Calu3 (cell line): ENCODE data around the gene RNF44. TPM values are rescaled to one million over a fixed set of nuclear protein-coding genes. Genes with fewer than 3 reads are reported as not detected.

Experiments used
- BruUV-seq: library from RNA; stranded (reverse); fragments of 400-500 nt; replicated peaks from 2 replicates; lab custom pipeline; 2021; lab: Mats Ljungman, UMichigan
- CTCF ChIA-PET: fragments of 300-600 bp; sonication (Branson Sonifier 250); formaldehyde crosslinking; loops from one replicate; lab custom pipeline; 2022; ENCODE audit warnings: antibody characterized with exemption; lab: Charles Lee
- DNase-seq: peaks from one replicate; pipeline ENCODE4 v3.0.0; 2022
- H3K27ac Mint-ChIP-seq: one replicate; pipeline ENCODE4 v1.8.0; 2022; ENCODE audit warnings: mixed read lengths; ENCODE audit not compliant: unreplicated experiment
- H3K27me3 Mint-ChIP-seq: one replicate; pipeline ENCODE4 v1.8.0; 2022; ENCODE audit warnings: mixed read lengths; ENCODE audit not compliant: unreplicated experiment
- H3K36me3 Mint-ChIP-seq: one replicate; pipeline ENCODE4 v1.8.0; 2022; ENCODE audit warnings: mild to moderate bottlenecking, moderate library complexity, mixed read lengths; ENCODE audit not compliant: insufficient read depth, unreplicated experiment
- H3K4me1 Mint-ChIP-seq: one replicate; pipeline ENCODE4 v1.8.0; 2022; ENCODE audit warnings: mild to moderate bottlenecking, low read depth, mixed read lengths; ENCODE audit not compliant: unreplicated experiment
- H3K4me3 Mint-ChIP-seq: one replicate; pipeline ENCODE4 v1.8.0; 2022; ENCODE audit warnings: mild to moderate bottlenecking, low read depth, moderate library complexity, mixed read lengths; ENCODE audit not compliant: unreplicated experiment
- H3K9me3 Mint-ChIP-seq: one replicate; pipeline ENCODE4 v1.8.0; 2022; ENCODE audit warnings: low read depth, mixed read lengths; ENCODE audit not compliant: unreplicated experiment
- CTCF ChIP-seq: fragments of 200-600 bp; IDR thresholded peaks from one replicate; pipeline ENCODE4 v1.8.0; 2022; ENCODE audit warnings: antibody characterized with exemption; ENCODE audit not compliant: unreplicated experiment
- intact Hi-C: fragments of 100-400 bp; cut with micrococcal nuclease; formaldehyde crosslinking; loops from one replicate; pipeline ENCODE4 v1.10.0; 2022; ENCODE audit not compliant: unreplicated experiment
- total RNA-seq: library from RNA; stranded (reverse); gene quantifications from 2 replicates; pipeline ENCODE4 v1.2.3, GENCODE V29; 2022

Gene RNF44
- total RNA-seq, 1 experiment from 2014 or later: 82.3 TPM

- no peak overlapping the region for H3K4me3 Mint-ChIP-seq
- TF ChIP-seq CTCF: no peak
- BruUV-seq: no TSS peak
- intact Hi-C loops: no loop called here
- no peak overlapping the region for H3K27ac Mint-ChIP-seq
- no peaks in the 10 kb centered on the region for H3K9me3 Mint-ChIP-seq
- H3K27me3 Mint-ChIP-seq: no peaks in the 10 kb centered on the region
- no peaks in the 10 kb centered on the region for H3K4me1 Mint-ChIP-seq
- H3K36me3 Mint-ChIP-seq: peaks cover 65% of the 10 kb centered on the region
- no peak for DNase-seq
- CTCF ChIA-PET: interaction anchor here (0.7 kb wide), 1 partner anchor 88 kb away, joined by 4 read pairs; no protein-coding TSS in a partner anchor
Observed at GRCh38 chr5:176503496-176503895, 33.7 kb downstream of the RNF44 start.

- Mint-ChIP-seq H3K36me3 (peaks cover 67% of the 10 kb centered on the region), H3K27ac (no peak overlapping the region), H3K9me3 (no peaks in the 10 kb centered on the region), H3K4me1 (no peaks in the 10 kb centered on the region), H3K4me3 (no peak overlapping the region), H3K27me3 (no peaks in the 10 kb centered on the region)
- intact Hi-C loops: no loop called here
- no peak for DNase-seq
- TF ChIP-seq CTCF: no peak
- CTCF ChIA-PET: no interaction called here
- no TSS peak for BruUV-seq
Observed at GRCh38 chr5:176501333-176501732, 35.9 kb downstream of the RNF44 start.

GRCh38 chr5:176500511-176500910, 36.7 kb downstream of the RNF44 start:
- no peak overlapping the region for H3K27ac Mint-ChIP-seq
- no peak overlapping the region for H3K4me3 Mint-ChIP-seq
- DNase-seq: no peak
- no peaks in the 10 kb centered on the region for H3K27me3 Mint-ChIP-seq
- no peak for TF ChIP-seq CTCF
- H3K36me3 Mint-ChIP-seq: peaks cover 69% of the 10 kb centered on the region
- no peaks in the 10 kb centered on the region for H3K4me1 Mint-ChIP-seq
- no peaks in the 10 kb centered on the region for H3K9me3 Mint-ChIP-seq
- no TSS peak for BruUV-seq
- intact Hi-C loops: no loop called here
- CTCF ChIA-PET: no interaction called here

- no TSS peak for BruUV-seq
- no peaks in the 10 kb centered on the region for H3K9me3 Mint-ChIP-seq
- H3K27me3 Mint-ChIP-seq: no peaks in the 10 kb centered on the region
- H3K4me3 Mint-ChIP-seq: no peak overlapping the region
- CTCF ChIA-PET: no interaction called here
- TF ChIP-seq CTCF: no peak
- DNase-seq: no peak
- peaks cover 66% of the 10 kb centered on the region for H3K36me3 Mint-ChIP-seq
- intact Hi-C loops: no loop called here
- H3K27ac Mint-ChIP-seq: no peak overlapping the region
- no peaks in the 10 kb centered on the region for H3K4me1 Mint-ChIP-seq
Observed at GRCh38 chr5:176499273-176499672, 37.9 kb downstream of the RNF44 start.
